GM06990 (cell line): Measurements from ENCODE around the gene FHIT.

Experiments
- DNase-seq: peaks from one replicate; pipeline ENCODE4 v3.0.0-alpha.2; 2011; ENCODE audit not compliant: insufficient read length; ENCODE audit errors: extremely low read depth
- H3K27me3 ChIP-seq: replicated peaks from 2 replicates; pipeline ENCODE4 v1.6.0; 2011; ENCODE audit warnings: low read length; ENCODE audit not compliant: control insufficient read depth, insufficient read depth
- H3K36me3 ChIP-seq: 2 replicates; pipeline ENCODE4 v1.5.1; 2011; ENCODE audit warnings: low read length; ENCODE audit not compliant: control insufficient read depth, insufficient read depth
- H3K4me3 ChIP-seq: replicated peaks from 2 replicates; pipeline ENCODE4 v1.5.1; 2011; ENCODE audit warnings: low read depth, mild to moderate bottlenecking, control low read depth, low read length
- TF ChIP-seq, protein P1 (sequence below): IDR thresholded peaks from 2 replicates; pipeline ENCODE4 v1.5.1; 2011; ENCODE audit warnings: low read length, control low read depth, mild to moderate bottlenecking, inconsistent platforms; ENCODE audit not compliant: insufficient read depth, poor library complexity, severe bottlenecking

FHIT gene

DNA sequence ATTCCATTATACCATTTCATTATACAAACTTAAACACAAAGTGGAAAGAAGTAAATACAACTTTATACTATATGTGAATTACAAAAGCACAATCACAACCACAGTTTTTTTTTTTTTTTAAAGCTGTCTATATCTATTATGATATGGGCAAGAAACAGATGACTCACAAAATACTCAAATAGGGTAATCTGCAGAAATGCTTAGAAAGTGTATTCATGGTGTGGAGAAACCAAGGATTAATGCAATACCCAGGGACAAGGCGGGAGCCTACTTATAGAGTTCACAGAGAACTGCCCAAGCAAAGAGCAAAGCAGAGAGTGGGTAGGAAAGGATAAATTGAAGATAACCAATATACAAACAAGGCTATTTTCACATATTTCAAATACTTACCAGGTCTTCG, 332.0 kb downstream of the FHIT start:
- no peak for DNase-seq
- no peaks in the 10 kb centered on the region for H3K36me3 ChIP-seq
- TF ChIP-seq, protein P1, sequence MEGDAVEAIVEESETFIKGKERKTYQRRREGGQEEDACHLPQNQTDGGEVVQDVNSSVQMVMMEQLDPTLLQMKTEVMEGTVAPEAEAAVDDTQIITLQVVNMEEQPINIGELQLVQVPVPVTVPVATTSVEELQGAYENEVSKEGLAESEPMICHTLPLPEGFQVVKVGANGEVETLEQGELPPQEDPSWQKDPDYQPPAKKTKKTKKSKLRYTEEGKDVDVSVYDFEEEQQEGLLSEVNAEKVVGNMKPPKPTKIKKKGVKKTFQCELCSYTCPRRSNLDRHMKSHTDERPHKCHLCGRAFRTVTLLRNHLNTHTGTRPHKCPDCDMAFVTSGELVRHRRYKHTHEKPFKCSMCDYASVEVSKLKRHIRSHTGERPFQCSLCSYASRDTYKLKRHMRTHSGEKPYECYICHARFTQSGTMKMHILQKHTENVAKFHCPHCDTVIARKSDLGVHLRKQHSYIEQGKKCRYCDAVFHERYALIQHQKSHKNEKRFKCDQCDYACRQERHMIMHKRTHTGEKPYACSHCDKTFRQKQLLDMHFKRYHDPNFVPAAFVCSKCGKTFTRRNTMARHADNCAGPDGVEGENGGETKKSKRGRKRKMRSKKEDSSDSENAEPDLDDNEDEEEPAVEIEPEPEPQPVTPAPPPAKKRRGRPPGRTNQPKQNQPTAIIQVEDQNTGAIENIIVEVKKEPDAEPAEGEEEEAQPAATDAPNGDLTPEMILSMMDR, result no peak
- no peak overlapping the region for H3K4me3 ChIP-seq
- H3K27me3 ChIP-seq, result no peaks in the 10 kb centered on the region

DNA sequence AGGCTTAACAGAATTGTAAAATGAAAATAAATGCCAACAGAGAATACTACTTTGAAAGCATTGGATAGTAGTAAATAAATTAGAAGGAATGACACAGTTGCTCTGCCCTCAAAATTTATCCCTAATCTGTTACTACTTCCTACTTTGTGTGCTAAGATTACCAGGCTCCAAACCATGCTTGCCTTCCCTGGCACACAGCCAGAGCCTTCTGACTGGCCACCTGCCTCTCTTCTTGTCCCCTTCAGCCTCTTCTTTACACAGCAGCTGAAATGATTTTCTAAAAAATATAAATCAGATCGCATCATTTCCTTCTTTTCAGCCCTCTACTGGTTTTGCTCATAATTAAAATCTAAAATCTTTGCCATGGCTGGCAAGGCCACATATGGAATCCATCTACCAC, 334.1 kb downstream of the FHIT start:
- H3K4me3 ChIP-seq, result no peak overlapping the region
- no peaks in the 10 kb centered on the region for H3K27me3 ChIP-seq
- no peaks in the 10 kb centered on the region for H3K36me3 ChIP-seq
- DNase-seq, result no peak
- TF ChIP-seq, protein P1, result no peak

DNA sequence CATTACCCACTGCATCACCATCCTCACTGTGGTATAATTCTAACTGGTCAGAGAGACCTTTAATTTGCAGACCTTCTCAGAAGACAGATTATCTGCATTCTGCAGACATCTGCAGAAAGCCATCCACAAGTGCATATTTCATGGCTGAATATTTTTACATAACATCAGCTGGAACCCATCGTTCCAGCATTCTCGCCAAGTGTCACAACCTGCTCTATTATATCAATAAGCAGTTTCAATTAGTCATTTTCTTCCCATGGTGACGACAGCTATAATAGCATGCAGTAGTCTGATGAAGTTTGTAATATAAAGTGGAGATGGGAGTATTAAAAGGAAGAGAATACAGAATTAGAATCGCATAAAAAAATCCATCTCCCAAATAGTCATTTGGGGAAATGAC, 334.7 kb downstream of the FHIT start:
- TF ChIP-seq, protein P1, result no peak
- Histone ChIP-seq H3K36me3 (no peaks in the 10 kb centered on the region), H3K27me3 (no peaks in the 10 kb centered on the region), H3K4me3 (no peak overlapping the region)
- no peak for DNase-seq

DNA sequence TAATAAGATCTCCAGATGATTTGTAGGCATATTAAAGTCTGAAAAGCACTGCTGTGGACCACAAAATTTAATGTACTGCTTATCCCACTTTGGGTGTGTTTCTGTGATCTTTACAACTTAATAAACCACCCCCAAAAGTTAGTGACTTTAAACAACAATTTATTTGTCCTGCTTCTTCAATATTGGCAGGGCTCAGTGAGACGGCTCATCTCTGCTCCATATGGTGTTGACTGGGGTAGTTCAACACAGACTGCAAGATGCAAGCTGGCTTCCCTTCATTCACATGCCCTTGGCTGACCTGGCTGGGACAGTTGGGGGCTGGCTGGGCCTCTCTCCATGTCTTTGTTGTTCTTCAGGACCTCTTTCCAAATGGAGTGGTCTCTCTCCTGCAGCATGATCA, 337.8 kb downstream of the FHIT start:
- TF ChIP-seq, protein P1, result no peak

DNA sequence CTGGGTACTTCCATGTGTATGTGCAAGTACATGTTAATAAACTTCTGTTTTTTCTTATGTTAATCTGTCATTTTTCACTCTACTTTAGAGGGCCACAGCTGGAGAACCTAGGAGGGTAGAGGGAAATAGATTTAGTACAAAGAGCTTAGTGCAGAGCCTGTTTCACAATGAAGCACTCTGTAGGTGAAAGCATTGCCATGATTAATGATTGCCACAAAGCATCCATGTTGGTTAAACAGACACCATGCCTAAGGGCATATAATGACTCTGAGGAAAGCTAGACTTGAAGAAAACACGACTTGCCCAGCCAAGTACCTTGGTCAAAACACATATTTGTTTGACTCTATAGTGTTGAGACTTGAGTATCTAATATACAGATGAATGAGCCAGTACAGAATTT, 338.4 kb downstream of the FHIT start:
- DNase-seq, result no peak
- Histone ChIP-seq H3K36me3 (no peaks in the 10 kb centered on the region), H3K4me3 (no peak overlapping the region), H3K27me3 (no peaks in the 10 kb centered on the region)
- TF ChIP-seq, protein P1, result no peak

More for the DNA sequence above, 337.8 kb downstream of the FHIT start:
- no peak for DNase-seq
- Histone ChIP-seq H3K4me3 (no peak overlapping the region), H3K27me3 (no peaks in the 10 kb centered on the region), H3K36me3 (no peaks in the 10 kb centered on the region)

DNA sequence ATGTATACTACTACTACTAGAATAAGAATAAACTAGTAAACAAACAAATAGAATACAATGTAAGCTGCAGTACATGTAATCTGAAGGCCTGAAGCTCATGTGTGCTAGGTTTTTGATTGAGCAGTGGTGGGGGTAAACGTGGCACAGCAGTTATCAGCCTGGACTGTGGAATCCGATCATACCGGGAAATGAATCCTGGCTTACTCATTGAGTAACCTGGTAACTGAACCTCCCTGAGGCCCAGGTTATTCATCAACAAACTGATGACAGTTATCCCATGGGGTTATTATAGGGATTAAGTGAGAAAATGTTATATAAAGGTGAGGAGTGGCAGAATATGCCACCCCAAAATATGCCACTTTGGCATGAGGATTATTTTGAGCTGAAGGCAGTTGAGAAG, 339.1 kb downstream of the FHIT start:
- Histone ChIP-seq H3K4me3 (no peak overlapping the region), H3K36me3 (no peaks in the 10 kb centered on the region), H3K27me3 (no peaks in the 10 kb centered on the region)
- TF ChIP-seq, protein P1, result no peak
- DNase-seq, result no peak
